Lung (tissue), 12 donors: Measurements from ENCODE around the gene COBL. TPM values are rescaled to one million over a fixed set of nuclear protein-coding genes. Genes with fewer than 3 reads are reported as not detected.
A peak's percentile ranks its signal among the peaks of the same experiment; 100 is the strongest.

Experiments
- ATAC-seq: fragments of 200-7000 bp; cut with Tn5 transposase; one replicate; pipeline ENCODE4 v1.9.1; 2020; ENCODE audit warnings: moderate number of reproducible peaks; ENCODE audit not compliant: insufficient read depth, low FRiP score
- DNase-seq, 3 donors: peaks; one replicate each; pipeline ENCODE4 v3.0.0-alpha.2; 2013 to 2017
- H3K27ac ChIP-seq, 2 donors: one replicate each; pipeline ENCODE4 v1.5.1; 2013; ENCODE audit warnings: mild to moderate bottlenecking in 2 of 2, moderate library complexity in 2 of 2, control low read depth in 1 of 2, inconsistent platforms in 1 of 2, low read depth in 1 of 2, low read length in 1 of 2
- H3K27me3 ChIP-seq, 3 donors: one replicate each; pipeline ENCODE4 v1.5.1; 2013; ENCODE audit warnings: low read length in 2 of 3; ENCODE audit not compliant: control insufficient read depth in 3 of 3, insufficient read depth in 3 of 3
- H3K36me3 ChIP-seq, 4 donors: one replicate each; pipeline ENCODE4 v1.5.1; 2013; ENCODE audit warnings: low read length in 4 of 4, mild to moderate bottlenecking in 1 of 4, moderate library complexity in 1 of 4; ENCODE audit not compliant: control insufficient read depth in 4 of 4, insufficient read depth in 4 of 4
- H3K4me1 ChIP-seq, 5 donors: one replicate each; pipeline ENCODE4 v1.5.1; 2013; ENCODE audit warnings: low read length in 5 of 5, mild to moderate bottlenecking in 2 of 5, moderate library complexity in 1 of 5; ENCODE audit not compliant: control insufficient read depth in 5 of 5, insufficient read depth in 5 of 5
- H3K4me3 ChIP-seq: one replicate; pipeline ENCODE4 v1.5.1; 2013; ENCODE audit warnings: mild to moderate bottlenecking, control low read depth, moderate library complexity
- H3K9ac ChIP-seq, 2 donors: one replicate each; pipeline ENCODE4 v1.5.1; 2013; ENCODE audit warnings: low read length in 2 of 2, control low read depth in 1 of 2; ENCODE audit not compliant: insufficient read depth in 1 of 2
- H3K9me3 ChIP-seq, 4 donors: one replicate each; pipeline ENCODE4 v1.5.1; 2013; ENCODE audit warnings: low read length in 3 of 4, mild to moderate bottlenecking in 1 of 4, moderate library complexity in 1 of 4; ENCODE audit not compliant: control insufficient read depth in 4 of 4, insufficient read depth in 3 of 4
- CTCF ChIP-seq: IDR thresholded peaks from 2 replicates; pipeline ENCODE4 v1.5.1; 2012; ENCODE audit warnings: mild to moderate bottlenecking; ENCODE audit errors: control extremely low read depth, extremely low read depth
- WGBS, 2 donors: extraction: QIAGEN DNeasy Blood & Tissue Kit; methylation state at CpG; one replicate each; pipeline ENCODE4 v1.1.7; 2013; 5-methylcytosine and 5-hydroxymethylcytosine counted together
- polyA plus RNA-seq, 2 donors: library from polyadenylated mRNA; stranded (reverse); fragments of 200-250 nt; gene quantifications; one replicate each; pipeline ENCODE4 v1.2.1, GENCODE V29; 2013
- total RNA-seq, 2 donors: library from RNA; depleted of rRNA in 1 of 2; stranded (reverse); fragments of >200 nt in 1 of 2; gene quantifications; one replicate each; pipeline ENCODE4 v1.2.1, GENCODE V29; 2014 to 2021
- donor health status: control.
- donor health status: control.
- donor health status: Bipolar disorder and iron deficiency.
- donor health status: healthy.
- donor health status: DM: yes; HTN: yes; CAD: no.

Gene COBL
- total and polyA plus RNA-seq, 4 donors: 6.3 to 38.1 (median 15.0) TPM

- DNase-seq (peak in 1 of 3 donors; percentile 11), ATAC-seq (no peak)
- 91 to 97% methylated on average over 5 of the region's 5 CpGs for whole genome bisulfite sequencing, 2 donors
- Histone ChIP-seq H3K4me3 (no peak overlapping the region), H3K27me3 (no peaks in the 10 kb centered on the region), H3K9me3 (no peaks in the 10 kb centered on the region), H3K27ac (no peak overlapping the region), H3K4me1 (peaks cover 0 to 6% (median 0%) of the 10 kb centered on the region in 5 donors), H3K9ac (no peak overlapping the region), H3K36me3 (no peaks in the 10 kb centered on the region)
- TF ChIP-seq CTCF: no peak
These were observed 125.6 kb downstream of the COBL start for GRCh38 chr7:51190969-51191368.

GRCh38 chr7:51189777-51190176 lies 126.8 kb downstream of the COBL start:
- TF ChIP-seq CTCF: no peak
- no peak overlapping the region for H3K27ac ChIP-seq
- 92 to 93% methylated on average over 2 of the region's 2 CpGs for WGBS, 2 donors

GRCh38 chr7:51188987-51189386 lies 127.6 kb downstream of the COBL start:
- Histone ChIP-seq H3K27me3 (no peaks in the 10 kb centered on the region), H3K27ac (no peak overlapping the region), H3K4me3 (no peak overlapping the region), H3K9ac (no peak overlapping the region), H3K36me3 (no peaks in the 10 kb centered on the region), H3K4me1 (peaks cover 0 to 6% (median 0%) of the 10 kb centered on the region in 5 donors), H3K9me3 (peaks cover 0 to 2% (median 0%) of the 10 kb centered on the region in 4 donors)
- DNase-seq: peak in 1 of 3 donors; percentile 19
- ATAC-seq: no peak
- no peak for TF ChIP-seq CTCF
- WGBS, 2 donors: 91 to 93% methylated on average over 3 of the region's 3 CpGs

More at GRCh38 chr7:51189777-51190176, 126.8 kb downstream of the COBL start:
- H3K9ac ChIP-seq: no peak overlapping the region
- peaks cover 0 to 6% (median 0%) of the 10 kb centered on the region in 5 donors for H3K4me1 ChIP-seq
- H3K4me3 ChIP-seq: no peak overlapping the region
- H3K36me3 ChIP-seq: no peaks in the 10 kb centered on the region
- no peak for ATAC-seq
- peaks cover 0 to 2% (median 0%) of the 10 kb centered on the region in 4 donors for H3K9me3 ChIP-seq
- no peaks in the 10 kb centered on the region for H3K27me3 ChIP-seq
- no peak for DNase-seq

- no peak overlapping the region for H3K4me3 ChIP-seq
- H3K27ac ChIP-seq: no peak overlapping the region
- H3K27me3 ChIP-seq: no peaks in the 10 kb centered on the region
- TF ChIP-seq CTCF: no peak
- H3K9me3 ChIP-seq: peaks cover 0 to 2% (median 0%) of the 10 kb centered on the region in 4 donors
- peaks cover 0 to 6% (median 0%) of the 10 kb centered on the region in 5 donors for H3K4me1 ChIP-seq
- WGBS, 2 donors: 70 to 75% methylated on average over 6 of the region's 6 CpGs
- no peak overlapping the region for H3K9ac ChIP-seq
- ATAC-seq (no peak), DNase-seq (peak in 2 of 3 donors; percentile 22 to 25)
- no peaks in the 10 kb centered on the region for H3K36me3 ChIP-seq
These were observed 128.7 kb downstream of the COBL start for GRCh38 chr7:51187941-51188340.
